Stimulated activated CD4-positive, alpha-beta T cell treated with anti-CD3 and anti-CD28 coated beads, TNF-alpha, amount 100 ng/mL, for 1 hour (primary cell): Measurements from ENCODE around the gene PCK2.

ENCODE experiments used
- DNase-seq, 3 donors: peaks; one replicate each; pipeline ENCODE4 v3.0.0-alpha.2; 2020; ENCODE audit warnings: low read depth in 3 of 3, low spot score in 1 of 3

PCK2 gene

DNA sequence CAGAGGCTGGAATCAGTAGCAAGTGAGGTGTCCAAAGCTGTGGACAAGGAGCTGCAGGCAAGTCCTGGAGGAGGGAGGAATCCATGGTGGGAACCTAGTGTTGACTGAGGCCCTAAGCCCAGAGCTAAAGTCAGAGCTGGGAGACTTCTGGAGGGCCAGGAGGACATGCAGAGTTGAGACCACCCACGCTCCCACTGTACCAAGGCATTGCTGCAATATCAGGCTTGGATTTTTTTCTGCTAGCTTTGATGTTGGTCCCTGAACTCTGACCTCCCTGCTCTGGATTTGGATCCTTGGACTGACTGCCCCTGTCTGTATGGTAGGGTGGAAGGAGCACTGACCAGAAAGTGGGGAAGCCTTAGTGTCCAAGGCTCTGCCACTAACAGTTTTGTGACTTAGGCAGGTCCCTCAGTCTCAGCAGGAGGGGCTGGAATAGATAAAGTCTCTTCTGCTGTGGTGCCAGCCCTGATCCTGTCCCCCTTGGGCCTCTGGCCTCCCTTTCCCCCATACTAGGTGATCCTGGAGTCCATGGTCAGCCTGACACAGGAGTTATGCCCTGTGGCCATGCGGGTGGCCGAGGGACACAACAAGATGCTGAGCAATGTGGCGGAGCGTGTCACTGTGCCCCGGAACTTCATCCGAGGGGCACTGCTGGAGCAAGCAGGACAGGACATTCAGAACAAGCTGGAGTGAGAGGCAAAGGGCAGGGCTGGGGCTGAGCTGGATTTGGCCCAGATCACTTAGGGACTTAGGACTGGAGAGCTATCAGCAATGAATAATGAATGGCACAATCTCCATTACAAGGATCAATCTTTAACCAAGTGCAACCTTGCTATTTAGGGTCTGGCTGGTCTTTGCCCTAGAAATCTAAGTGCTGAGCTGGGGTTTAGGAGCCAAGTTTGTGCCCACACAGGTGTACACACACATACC lies 32.9 kb upstream of the PCK2 start:
- DNase-seq: no peak

DNA sequence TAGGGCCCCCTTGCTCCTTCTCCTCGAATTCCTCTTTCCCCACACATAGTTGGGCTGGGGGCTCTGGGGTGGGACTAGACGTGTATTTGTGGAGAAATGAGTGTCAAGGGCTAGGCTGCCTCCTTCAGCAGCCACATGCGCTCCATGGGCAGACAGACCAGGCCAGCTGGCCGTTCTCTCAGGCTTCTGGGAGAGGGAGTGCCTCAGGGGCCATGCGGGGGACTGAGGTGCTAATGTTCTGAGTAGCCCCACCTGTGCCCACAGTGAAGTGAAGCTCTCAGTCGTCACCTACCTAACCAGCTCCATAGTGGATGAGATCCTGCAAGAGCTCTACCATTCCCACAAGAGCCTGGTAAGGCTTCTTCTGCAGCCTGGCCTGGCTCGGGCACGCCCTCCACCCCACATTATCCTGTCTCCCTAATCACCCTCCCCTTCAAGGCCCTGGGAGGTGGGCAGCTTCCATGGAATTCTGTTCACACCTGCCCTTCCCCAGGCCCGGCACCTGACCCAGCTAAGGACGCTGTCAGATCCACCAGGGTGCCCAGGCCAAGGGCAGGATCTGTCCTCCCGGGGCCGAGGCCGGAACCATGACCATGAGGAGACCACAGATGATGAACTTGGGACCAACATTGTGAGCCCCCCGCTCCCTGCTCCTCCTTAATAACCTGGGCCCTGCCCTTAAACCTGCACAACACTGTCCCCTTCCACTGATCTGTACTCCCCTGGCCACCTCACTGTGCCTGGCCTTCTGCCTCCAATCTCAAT lies 31.7 kb upstream of the PCK2 start:
- DNase-seq: no peak

DNA sequence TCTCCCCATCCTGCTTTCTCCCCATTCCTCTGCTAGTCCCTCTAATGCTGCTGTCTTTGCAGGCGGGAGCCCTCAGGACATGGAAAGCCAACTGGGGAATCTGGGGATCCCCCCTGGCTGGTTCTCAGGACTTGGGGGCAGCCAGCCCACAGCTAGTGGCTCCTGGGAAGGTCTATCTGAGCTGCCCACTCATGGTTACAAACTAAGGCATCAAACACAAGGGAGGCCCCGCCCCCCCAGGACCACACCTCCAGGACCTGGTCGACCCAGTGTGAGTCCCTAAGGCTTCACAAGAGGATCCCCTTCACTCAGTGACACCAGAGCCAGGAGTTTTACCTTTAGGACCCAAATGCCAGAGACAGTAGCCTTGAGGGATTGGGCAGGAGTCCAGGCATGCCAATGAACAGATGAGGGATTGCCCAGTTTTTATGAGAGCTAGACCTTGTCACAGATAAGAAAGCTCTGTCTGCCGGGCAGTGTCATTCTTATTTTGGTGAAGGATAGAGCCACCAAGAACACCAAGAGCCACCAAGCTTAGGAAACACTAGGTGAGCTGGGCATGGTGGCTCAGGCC lies 30.8 kb upstream of the PCK2 start:
- no peak for DNase-seq

DNA sequence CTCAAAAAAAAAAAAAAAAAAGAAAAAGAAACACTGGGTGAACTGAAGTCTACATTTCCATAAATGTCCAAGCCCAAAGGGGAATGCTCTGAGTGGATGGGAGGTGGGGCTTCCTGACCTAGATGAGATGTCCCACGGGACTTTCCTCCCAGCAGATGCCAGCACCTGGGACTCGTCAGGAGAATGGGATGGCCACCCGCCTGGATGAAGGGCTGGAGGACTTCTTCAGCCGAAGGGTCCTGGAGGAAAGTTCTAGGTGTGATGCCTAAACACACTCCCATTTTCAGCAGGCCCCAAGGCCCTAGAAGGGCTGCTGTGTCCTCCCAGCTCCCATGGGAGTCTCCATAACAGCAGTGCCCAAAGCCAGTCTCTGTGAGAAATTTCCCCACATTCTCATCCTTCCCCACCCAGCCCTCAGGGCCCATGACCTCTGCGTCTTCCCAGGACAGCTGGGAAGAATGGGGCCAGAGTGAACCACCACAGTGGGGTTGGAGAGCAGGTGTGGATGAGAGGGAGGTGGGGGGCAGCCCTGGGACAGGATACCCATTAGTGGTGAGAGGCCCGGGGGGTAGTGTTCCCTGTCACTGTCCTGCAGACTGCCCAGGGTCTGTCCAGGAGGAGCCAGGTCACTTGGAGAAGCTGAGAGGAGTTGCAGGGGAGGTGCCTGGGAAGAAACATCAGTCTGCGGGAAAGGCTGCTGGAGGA lies 29.9 kb upstream of the PCK2 start:
- DNase-seq: no peak

DNA sequence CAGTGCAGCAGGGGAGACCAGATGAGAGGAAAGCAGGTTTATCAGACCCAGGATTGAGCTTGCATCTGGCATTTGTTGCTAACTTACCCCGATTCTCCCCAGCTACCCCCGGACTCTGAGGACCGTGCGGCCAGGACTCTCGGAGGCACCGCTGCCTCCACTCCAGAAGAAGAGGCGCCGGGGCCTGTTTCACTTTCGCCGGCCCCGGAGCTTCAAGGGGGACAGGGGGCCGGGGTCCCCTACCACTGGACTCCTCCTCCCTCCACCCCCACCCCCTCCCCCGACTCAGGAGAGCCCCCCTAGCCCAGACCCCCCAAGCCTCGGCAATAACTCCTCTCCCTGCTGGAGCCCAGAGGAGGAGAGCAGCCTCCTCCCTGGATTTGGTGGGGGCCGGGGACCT lies 29.3 kb upstream of the PCK2 start:
- DNase-seq: no peak

DNA sequence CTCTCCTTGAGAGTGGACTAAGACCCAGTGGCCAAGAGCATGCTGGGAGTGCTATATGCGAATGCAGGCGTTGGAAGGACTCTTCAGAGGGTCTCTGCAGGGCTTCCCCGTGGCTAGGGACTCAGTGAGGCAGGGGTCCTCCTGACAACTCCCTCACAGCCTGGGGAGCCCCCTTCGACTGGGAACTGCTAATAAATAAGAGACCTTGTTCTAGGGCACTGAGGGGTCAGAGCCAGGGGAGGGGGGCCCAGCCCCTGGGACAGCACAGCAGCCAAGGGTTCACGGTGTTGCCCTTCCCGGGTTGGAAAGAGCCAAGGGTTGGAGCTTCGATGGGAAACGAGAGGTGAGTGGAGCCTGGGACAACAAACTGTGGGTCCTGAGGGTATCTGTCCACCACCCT lies 28.7 kb upstream of the PCK2 start:
- no peak for DNase-seq

DNA sequence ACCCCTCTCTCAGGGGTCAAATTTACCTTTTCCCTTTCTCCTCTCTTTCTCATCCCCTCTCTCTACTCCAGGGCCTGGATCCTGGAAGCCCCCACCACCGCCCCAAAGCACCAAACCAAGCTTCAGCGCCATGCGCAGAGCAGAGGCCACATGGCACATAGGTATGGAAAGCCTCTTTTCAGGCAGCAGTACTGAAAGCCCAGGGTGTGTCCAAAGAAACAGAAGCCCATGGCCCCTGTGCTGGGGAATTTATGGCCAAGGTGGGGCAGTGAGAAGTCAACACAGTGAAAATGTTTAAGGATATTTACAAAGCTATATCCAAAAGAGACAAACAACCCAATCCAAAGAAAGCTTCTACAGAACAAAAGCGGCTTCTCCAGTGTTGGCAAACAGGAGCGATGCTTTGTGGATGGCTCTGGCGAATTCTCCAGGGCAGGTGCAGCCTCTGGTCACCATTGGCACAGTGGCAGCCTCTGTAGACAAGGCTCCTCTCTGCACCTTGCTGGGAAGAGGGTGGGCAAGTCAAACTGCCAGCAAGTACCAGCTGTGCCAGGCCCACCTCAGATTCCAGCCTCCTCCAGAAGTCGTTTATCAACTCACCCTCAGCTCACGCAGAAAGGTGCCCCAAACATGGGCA lies 27.5 kb upstream of the PCK2 start:
- no peak for DNase-seq

DNA sequence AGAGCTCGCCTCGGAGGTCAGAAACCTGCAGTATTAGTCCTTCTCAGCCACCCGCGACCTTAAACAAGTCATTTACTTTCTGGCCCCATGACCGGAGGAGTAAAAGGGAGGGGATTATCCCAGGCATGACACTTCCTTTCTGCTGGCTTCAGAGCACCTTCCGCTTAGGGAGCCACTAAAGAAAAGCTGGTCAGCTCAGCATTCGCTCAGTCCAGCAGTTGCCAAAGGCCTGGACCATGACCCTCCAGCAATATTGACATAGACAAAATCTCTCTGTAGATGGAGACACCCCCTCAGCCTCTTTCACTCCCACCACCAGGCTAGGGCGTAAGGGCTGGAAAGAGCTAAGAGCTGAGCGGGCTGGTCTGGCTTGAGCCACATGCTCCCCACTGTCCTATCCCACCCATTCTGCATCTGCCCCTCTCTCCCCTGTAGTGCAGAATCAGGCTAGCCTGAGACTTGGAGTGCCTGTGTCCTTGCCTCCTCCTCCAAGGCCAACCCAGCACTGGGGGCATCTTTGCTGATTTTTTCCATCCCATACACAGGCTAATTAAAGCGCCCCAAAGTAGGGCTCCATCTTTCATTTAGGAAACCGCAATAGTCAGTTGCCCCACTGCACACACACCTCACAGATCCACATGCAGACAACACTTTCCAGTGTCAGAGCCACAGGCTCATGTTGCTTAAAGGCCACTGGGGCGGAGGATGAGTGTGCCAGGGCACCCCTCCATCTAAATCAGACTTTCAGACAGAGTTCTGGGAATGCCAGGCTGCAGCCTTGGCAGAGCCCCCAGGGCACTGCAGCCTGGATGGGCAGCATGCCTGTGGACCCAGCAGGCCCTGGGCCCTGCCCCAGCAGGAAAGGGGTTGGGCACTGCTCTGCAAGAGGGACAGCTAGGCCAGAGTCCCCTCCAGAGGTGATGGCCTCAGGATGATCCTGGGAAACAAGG lies 26.7 kb upstream of the PCK2 start:
- no peak for DNase-seq

DNA sequence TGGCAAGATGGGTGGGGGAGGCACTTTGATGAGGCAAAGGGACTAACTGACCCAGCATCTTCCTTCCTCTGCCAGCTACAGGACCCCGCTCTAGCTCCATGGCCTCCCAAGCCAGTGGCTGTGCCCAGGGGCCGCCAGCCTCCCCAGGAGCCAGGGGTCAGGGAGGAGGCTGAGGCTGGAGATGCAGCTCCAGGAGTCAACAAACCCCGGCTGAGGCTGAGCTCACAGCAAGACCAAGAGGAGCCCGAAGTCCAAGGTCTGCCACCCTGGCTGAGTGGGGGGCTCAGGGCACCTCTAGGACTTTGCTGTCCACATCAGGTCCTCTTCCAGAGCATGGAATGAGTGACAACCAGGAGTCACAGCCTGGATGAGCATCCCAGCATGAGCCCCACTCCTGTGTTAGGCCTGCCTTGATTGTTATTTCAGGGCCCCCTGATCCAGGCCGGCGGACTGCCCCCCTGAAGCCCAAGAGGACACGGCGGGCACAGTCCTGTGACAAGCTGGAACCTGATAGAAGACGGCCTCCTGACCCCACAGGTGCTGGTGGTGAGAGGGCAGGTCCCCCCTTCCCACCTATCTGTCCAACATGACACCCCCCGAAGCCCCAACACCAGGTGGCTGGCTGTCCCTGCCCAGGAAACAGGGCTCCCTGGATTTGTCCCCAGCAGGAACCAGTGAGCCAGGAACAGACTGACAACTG lies 25.2 kb upstream of the PCK2 start:
- no peak for DNase-seq

DNA sequence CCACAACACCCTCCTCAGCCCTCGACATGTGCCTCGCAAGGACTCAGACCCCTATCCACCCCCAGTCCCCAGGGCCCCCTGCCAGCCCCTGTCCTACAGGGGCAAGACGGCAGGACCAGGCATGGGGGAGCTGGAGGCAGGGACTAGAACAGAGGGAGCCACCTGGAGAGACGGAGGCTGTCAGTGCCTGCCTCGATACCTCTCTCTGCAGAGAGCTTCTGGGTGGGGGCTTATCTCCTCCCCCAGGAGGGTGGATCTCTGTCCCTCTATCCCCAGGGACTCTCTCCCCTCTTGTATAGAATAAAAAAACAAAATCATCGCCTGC lies 24.7 kb upstream of the PCK2 start:
- DNase-seq: no peak

DNA sequence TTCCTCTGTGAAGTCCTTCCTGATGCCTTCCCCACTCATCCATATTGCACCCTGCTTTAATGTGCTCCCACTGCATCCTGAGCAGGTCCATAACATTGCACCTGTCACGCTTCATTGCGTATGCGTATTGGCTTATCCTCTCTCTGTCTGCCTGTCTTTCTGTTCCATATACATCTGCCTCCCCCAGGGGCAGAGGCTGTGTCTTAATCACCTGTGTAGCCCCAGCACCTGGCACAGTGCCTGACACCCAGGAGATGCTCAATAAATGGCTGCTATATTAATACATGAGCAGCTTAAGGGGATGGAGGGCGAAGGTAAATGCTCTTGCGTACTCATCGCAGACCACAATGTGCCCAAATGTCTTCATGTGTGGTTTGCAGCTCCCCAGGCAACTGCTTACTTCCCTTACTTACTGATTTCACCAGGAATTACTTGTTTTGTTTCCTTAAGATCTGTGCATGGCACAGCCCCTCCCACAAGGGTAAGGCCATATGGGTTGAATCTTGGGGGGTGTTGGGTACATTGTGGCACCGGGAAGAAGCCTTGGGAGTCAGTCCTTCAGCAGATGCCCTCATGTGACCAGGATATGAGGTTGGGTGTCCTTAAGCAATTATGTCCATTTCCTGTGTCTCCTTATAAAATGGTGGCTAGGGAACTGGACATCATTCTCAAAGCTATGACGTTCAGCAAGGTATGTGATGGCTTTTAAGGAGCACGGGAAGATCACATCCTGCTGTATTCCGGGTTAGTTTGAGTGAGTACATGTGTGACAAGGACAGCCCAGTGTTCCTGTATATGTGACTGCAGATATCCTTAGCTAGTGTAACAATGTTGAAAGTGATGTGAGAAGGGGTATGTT lies 23.6 kb upstream of the PCK2 start:
- no peak for DNase-seq

DNA sequence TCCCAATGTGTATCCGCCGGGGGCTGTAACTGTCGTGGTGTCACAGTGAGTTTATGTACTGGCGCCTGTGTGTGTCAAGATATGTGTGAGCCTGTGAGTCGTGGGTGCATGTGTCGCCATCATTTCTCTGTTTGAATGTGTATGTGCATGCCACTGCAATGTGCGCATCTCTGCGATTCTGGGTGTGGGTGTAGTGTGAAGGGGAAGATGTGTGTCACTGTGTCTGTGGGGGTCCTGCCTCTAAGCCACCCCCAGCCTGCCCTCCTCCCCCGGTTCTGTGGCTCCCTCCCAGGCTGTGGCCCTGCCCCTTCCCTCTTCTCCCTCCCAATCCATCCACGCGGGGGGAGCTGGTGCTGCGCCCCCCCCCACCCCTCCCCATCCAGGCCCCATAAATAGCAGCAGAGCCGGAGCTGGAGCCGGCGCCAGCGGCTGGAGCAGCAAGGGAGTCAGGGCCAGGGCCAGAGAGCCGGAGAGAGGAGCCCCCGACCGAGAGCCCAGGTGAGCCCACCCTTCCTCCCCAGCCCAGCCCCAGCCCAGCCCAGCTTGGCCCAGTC lies 22.9 kb upstream of the PCK2 start, which contains the start of gene CPNE6:
CPNE6 (plus strand) TSS at position 419 of the 554 bp plus-strand sequence. CDS start 1,375 bp downstream, outside the sequence.
- DNase-seq: no peak

DNA sequence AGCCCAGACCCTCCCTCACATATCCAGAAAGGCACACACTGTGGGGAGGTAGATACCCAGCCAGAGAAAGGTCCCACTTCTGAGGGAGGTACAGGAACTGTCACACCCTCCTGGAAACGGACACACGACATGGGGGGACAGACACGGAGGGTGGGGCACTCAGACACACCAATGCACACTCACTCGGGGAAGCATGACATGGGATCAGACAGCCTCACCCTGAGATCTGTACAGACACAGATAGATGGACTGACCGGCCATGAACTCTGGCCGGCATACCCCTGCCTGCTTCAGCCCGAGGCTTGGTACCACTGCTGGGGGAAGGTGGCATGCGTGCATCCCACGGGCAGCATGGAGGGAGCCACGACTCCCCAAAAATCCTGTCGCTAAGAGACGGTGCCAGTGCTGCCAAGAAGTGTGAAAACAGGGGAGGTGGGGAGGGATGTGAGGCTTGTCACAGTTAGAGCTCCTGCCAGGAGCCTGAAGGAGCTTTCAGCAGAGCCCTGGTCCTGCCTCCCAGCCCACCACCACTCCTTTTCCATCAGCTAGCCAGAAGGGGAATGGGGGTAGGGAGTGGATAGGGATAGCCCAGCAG lies 22.2 kb upstream of the PCK2 start:
- no peak for DNase-seq

DNA sequence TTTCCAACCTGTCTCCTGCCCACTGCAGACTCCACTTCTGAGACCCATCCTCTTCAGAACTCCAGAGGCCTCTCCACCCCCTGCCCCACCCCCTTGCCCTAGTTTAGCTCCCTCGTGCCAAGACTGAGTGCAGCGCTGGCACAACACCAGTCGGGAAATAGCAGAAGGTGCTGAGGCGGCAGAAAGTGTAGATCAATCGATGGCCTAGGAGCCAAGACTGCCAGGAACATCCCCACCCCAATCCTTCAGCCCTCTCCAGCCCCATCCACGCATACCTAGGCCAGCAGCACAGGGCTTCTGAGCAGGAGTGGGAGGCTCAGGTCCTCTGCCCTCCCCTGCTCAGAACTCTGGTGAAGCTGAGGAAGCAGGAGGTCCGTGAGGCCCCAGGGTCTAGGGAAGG lies 21.7 kb upstream of the PCK2 start:
- DNase-seq: no peak

DNA sequence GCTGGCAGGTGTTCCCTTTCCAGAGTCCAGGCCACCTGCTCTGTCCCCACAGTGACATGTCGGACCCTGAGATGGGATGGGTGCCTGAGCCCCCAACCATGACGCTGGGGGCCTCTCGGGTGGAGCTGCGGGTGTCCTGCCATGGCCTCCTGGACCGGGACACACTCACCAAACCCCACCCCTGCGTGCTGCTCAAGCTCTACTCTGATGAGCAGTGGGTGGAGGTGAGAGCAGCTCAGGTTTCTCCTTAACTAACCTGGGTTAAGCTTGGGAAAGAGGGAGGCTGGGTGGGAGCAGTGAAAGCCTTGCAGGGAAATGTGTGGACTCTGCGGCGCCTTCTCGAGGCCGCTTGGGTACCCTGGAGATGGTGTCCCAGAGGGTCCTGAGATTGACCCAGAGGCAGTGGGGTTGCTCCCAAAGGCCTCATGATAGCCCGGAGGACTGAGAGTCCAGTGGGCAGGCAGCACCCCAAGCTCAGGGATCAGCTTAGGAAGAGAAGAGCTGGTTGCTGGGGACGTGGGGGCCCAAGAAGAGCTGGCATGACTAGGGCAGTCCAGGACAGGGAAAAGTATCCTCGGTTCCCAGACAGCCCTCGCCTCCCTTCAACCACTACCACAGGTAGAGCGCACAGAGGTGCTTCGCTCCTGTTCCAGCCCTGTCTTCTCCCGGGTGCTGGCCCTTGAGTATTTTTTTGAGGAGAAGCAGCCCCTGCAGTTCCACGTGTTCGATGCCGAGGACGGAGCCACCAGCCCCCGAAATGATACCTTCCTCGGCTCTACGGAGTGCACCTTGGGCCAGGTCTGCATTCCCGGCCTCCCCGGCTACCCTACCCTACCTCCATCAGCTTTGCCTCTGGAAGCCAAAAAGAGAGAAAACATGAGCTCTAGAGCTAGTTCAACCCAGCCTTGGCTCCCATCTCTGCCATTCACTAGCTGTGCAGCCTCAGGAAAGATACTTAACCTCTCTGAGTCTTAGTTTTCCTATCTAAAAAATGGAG lies 20.9 kb upstream of the PCK2 start:
- DNase-seq: no peak
